Spleen (tissue), 11 donors: ENCODE measurements around the gene ZNF365. TPM values are rescaled to one million over a fixed set of nuclear protein-coding genes. Genes with fewer than 3 reads are reported as not detected.

Experiments used
- DNase-seq: peaks from one replicate; pipeline ENCODE4 v3.0.0-alpha.2; 2020
- H3K27ac ChIP-seq, 8 donors: fragments of 200-600 bp; sonication (generic) in 7 of 8; 1 replicate in 4 of 8; 2 replicates in 4 of 8; pipeline versions ENCODE4 v1.5.0 to v1.8.0; 2016 to 2021; ENCODE audit warnings: inconsistent platforms in 4 of 8, mild to moderate bottlenecking in 4 of 8, moderate library complexity in 1 of 8
- H3K27me3 ChIP-seq, 7 donors: fragments of 200-600 bp; sonication (generic) in 6 of 7; replicated peaks in 1 of 7; 1 replicate in 4 of 7; 2 replicates in 3 of 7; pipeline versions ENCODE4 v1.5.0 to v1.8.0; 2016 to 2021; ENCODE audit warnings: inconsistent platforms in 3 of 7, mild to moderate bottlenecking in 1 of 7
- H3K36me3 ChIP-seq, 6 donors: fragments of 200-600 bp; sonication (generic) in 5 of 6; 1 replicate in 4 of 6; 2 replicates in 2 of 6; pipeline versions ENCODE4 v1.5.0 to v1.8.0; 2016 to 2021; ENCODE audit warnings: inconsistent platforms in 2 of 6
- H3K4me1 ChIP-seq, 6 donors: fragments of 200-600 bp; sonication (generic) in 5 of 6; 1 replicate in 3 of 6; 2 replicates in 3 of 6; pipeline versions ENCODE4 v1.5.0 to v1.8.0; 2016 to 2021; ENCODE audit warnings: inconsistent platforms in 3 of 6
- H3K4me3 ChIP-seq, 8 donors: fragments of 200-600 bp; sonication (generic) in 7 of 8; 1 replicate in 4 of 8; 2 replicates in 4 of 8; pipeline versions ENCODE4 v1.5.0 to v1.8.0; 2016 to 2021; ENCODE audit warnings: inconsistent platforms in 4 of 8, mild to moderate bottlenecking in 4 of 8, moderate library complexity in 2 of 8
- H3K9me3 ChIP-seq, 8 donors: fragments of 200-600 bp; sonication (generic) in 7 of 8; 1 replicate in 4 of 8; 2 replicates in 4 of 8; pipeline versions ENCODE4 v1.5.0 to v1.8.0; 2016 to 2021; ENCODE audit warnings: inconsistent platforms in 4 of 8
- POLR2A ChIP-seq, 3 donors: fragments of 450-650 bp; IDR thresholded peaks; one replicate each; pipeline ENCODE4 v1.5.1; 2017; ENCODE audit warnings: antibody characterized with exemption in 3 of 3, mild to moderate bottlenecking in 1 of 3
- POLR2AphosphoS5 ChIP-seq, 3 donors: sonication (generic); formaldehyde crosslinking; IDR thresholded peaks; one replicate each; pipeline ENCODE4 v1.5.1; 2017; ENCODE audit warnings: antibody characterized with exemption in 3 of 3
- WGBS, 5 donors: extraction: QIAGEN DNeasy Blood & Tissue Kit in 3 of 5; methylation state at CpG; one replicate each; pipeline versions ENCODE4 v1.1.5 to v1.1.7; 2013 to 2018; 5-methylcytosine and 5-hydroxymethylcytosine counted together
- intact Hi-C: fragments of 100-400 bp; cut with DNase I; formaldehyde crosslinking; loops from one replicate; pipeline ENCODE4 v1.15.0; 2023; ENCODE audit warnings: low total_unique reads
- polyA plus RNA-seq, 3 donors: library from polyadenylated mRNA; stranded (reverse); fragments of 200-250 nt; gene quantifications; one replicate each; pipeline ENCODE4 v1.2.1, GENCODE V29; 2013
- total RNA-seq, 7 donors: library from RNA; depleted of rRNA in 3 of 7; stranded (reverse); fragments of >200 nt in 3 of 7; fragmentation: NEBNext Ultra II Directional in 4 of 7; extraction: Animal tissue kit (Norgen Biotek cat#: 25700) in 4 of 7; gene quantifications; one replicate each; pipeline versions ENCODE4 v1.1.0 to v1.2.1, GENCODE V29; 2016 to 2021
- TF ChIP-seq, protein P1 (sequence below), 11 experiments: fragments of 200-600 bp in 7 of 11; fragments of 450-650 bp in 4 of 11; sonication (generic) in 4 of 11; IDR thresholded peaks in 8 of 11; conservative IDR thresholded peaks in 3 of 11; 1 replicate in 7 of 11; 2 replicates in 4 of 11; pipeline versions ENCODE4 v1.4.0 to v1.8.0; 2016 to 2021; ENCODE audit warnings: antibody characterized with exemption in 11 of 11, inconsistent platforms in 4 of 11, mild to moderate bottlenecking in 1 of 11
- donor health status: healthy with polysubstance abuse.
- donor health status: DM: no; HTN: no; CAD: no; lungs with moderate emphysema.
- donor health status: DM: no; HTN: no; CAD: no.
- donor health status: Bipolar disorder and iron deficiency.
- donor health status: healthy.
- donor health status: DM: no; HTN: no; CAD: no.
- donor health status: DM: yes; HTN: yes; CAD: no.

The ZNF365 gene
- total and polyA plus RNA-seq, 10 donors: 0.06 to 1.9 (median 0.64) TPM

GRCh38 chr10:62394556-62395018 lies 20.4 kb downstream of the ZNF365 start:
- H3K27ac ChIP-seq: no peak overlapping the region
- TF ChIP-seq, protein P1, sequence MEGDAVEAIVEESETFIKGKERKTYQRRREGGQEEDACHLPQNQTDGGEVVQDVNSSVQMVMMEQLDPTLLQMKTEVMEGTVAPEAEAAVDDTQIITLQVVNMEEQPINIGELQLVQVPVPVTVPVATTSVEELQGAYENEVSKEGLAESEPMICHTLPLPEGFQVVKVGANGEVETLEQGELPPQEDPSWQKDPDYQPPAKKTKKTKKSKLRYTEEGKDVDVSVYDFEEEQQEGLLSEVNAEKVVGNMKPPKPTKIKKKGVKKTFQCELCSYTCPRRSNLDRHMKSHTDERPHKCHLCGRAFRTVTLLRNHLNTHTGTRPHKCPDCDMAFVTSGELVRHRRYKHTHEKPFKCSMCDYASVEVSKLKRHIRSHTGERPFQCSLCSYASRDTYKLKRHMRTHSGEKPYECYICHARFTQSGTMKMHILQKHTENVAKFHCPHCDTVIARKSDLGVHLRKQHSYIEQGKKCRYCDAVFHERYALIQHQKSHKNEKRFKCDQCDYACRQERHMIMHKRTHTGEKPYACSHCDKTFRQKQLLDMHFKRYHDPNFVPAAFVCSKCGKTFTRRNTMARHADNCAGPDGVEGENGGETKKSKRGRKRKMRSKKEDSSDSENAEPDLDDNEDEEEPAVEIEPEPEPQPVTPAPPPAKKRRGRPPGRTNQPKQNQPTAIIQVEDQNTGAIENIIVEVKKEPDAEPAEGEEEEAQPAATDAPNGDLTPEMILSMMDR (IDR thresholded peaks at IDR 0.05 in 8 of 11, conservative IDR thresholded peaks at IDR 0.05 in 3 of 11): no peak
- TF ChIP-seq POLR2A (IDR thresholded peaks at IDR 0.05) (no peak), POLR2AphosphoS5 (IDR thresholded peaks at IDR 0.05) (no peak)
- 56 to 79% (median 73%) methylated on average over 2 of the region's 2 CpGs for WGBS, 5 donors

DNA sequence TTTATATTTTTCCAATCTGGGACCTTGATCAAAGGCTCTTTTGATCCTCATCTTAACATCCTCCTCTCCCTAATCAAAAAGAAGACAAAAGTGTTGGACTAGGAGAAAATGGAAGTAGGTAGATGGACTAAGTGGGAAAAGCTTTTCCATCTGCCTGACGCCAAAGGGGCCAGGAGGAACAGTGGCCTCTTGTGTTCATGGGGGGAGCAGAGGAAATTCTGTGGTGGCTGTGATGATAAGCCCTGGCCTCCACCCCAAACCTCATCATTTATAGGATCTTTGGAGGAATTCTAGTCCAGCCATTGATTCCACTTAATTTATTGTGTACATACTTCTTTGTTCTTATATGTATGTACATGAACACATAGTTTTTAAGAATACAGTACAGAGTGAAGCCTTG lies 21.7 kb downstream of the ZNF365 start:
- TF ChIP-seq, protein P1 (IDR thresholded peaks at IDR 0.05 in 8 of 11, conservative IDR thresholded peaks at IDR 0.05 in 3 of 11): no peak
- TF ChIP-seq POLR2A (IDR thresholded peaks at IDR 0.05) (no peak), POLR2AphosphoS5 (IDR thresholded peaks at IDR 0.05) (no peak)
- intact Hi-C loops: no loop called here

More at GRCh38 chr10:62394556-62395018, 20.4 kb downstream of the ZNF365 start:
- no peak overlapping the region for H3K4me3 ChIP-seq
- H3K4me1 ChIP-seq: no peaks in the 10 kb centered on the region
- no peak for DNase-seq
- intact Hi-C loops: no loop called here
- H3K9me3 ChIP-seq: no peaks in the 10 kb centered on the region
- peaks cover 0 to 5% (median 0%) of the 10 kb centered on the region in 7 donors for H3K27me3 ChIP-seq
- H3K36me3 ChIP-seq: no peaks in the 10 kb centered on the region

DNA sequence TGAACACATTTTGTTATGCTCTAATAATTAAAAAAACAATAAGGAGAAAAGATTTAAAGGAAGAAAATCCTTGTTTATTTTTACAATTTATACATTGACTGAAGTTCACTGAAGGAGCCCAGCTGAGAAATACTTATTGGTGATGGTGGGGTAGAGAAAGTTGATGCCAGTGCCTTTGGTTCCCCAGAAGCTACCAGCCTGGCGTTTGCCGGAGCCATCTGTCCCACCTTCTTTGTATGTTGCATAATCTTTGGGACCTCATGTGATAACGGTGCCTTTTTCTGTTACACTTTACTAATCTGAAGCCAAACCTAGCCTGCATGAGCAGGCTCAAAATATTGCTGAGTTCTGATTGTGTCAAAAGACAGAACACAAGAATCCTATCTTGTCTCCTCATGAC lies 22.7 kb downstream of the ZNF365 start:
- DNase-seq: no peak
- intact Hi-C loops: no loop called here
- no peak for TF ChIP-seq POLR2A (IDR thresholded peaks at IDR 0.05)
- TF ChIP-seq, protein P1 (IDR thresholded peaks at IDR 0.05 in 8 of 11, conservative IDR thresholded peaks at IDR 0.05 in 3 of 11): no peak
- no peak for TF ChIP-seq POLR2AphosphoS5 (IDR thresholded peaks at IDR 0.05)
- Histone ChIP-seq H3K4me1 (no peaks in the 10 kb centered on the region), H3K36me3 (no peaks in the 10 kb centered on the region), H3K27me3 (peaks cover 0 to 5% (median 0%) of the 10 kb centered on the region in 7 donors), H3K9me3 (no peaks in the 10 kb centered on the region), H3K4me3 (no peak overlapping the region), H3K27ac (no peak overlapping the region)
- 84 to 93% (median 89%) methylated on average over 3 of the region's 3 CpGs for WGBS, 5 donors

More for the DNA sequence above, 21.7 kb downstream of the ZNF365 start:
- peaks cover 0 to 5% (median 0%) of the 10 kb centered on the region in 7 donors for H3K27me3 ChIP-seq
- no peak overlapping the region for H3K4me3 ChIP-seq
- H3K9me3 ChIP-seq: no peaks in the 10 kb centered on the region
- no peak overlapping the region for H3K27ac ChIP-seq
- H3K4me1 ChIP-seq: no peaks in the 10 kb centered on the region
- no peaks in the 10 kb centered on the region for H3K36me3 ChIP-seq
- 64 to 84% (median 77%) methylated on average over 1 of the region's 1 CpG for WGBS, 5 donors
- DNase-seq: no peak

GRCh38 chr10:62399211-62399610 lies 25.0 kb downstream of the ZNF365 start:
- WGBS, 5 donors: 84 to 92% (median 87%) methylated on average over 5 of the region's 5 CpGs
- no peak overlapping the region for H3K27ac ChIP-seq

More at GRCh38 chr10:62399211-62399610, 25.0 kb downstream of the ZNF365 start:
- DNase-seq: no peak
- no peaks in the 10 kb centered on the region for H3K9me3 ChIP-seq
- H3K36me3 ChIP-seq: no peaks in the 10 kb centered on the region
- intact Hi-C loops: no loop called here
- TF ChIP-seq POLR2A (IDR thresholded peaks at IDR 0.05) (no peak), POLR2AphosphoS5 (IDR thresholded peaks at IDR 0.05) (no peak)
- TF ChIP-seq, protein P1 (IDR thresholded peaks at IDR 0.05 in 8 of 11, conservative IDR thresholded peaks at IDR 0.05 in 3 of 11): no peak
- no peaks in the 10 kb centered on the region for H3K4me1 ChIP-seq
- H3K4me3 ChIP-seq: no peak overlapping the region
- no peaks in the 10 kb centered on the region for H3K27me3 ChIP-seq
